Fibroblast of the aortic adventitia (primary cell): ENCODE data around the gene KIAA0825. TPM values are rescaled to one million over a fixed set of nuclear protein-coding genes. Genes with fewer than 3 reads are reported as not detected.
A peak's percentile ranks its signal among the peaks of the same experiment; 100 is the strongest.

ENCODE experiments used
- DNase-seq: peaks from one replicate; pipeline ENCODE4 v3.0.0-alpha.2; 2010; ENCODE audit warnings: low read depth
- H3K4me3 ChIP-seq: 2 replicates; pipeline ENCODE4 v1.5.1; 2011; ENCODE audit warnings: low read depth, mild to moderate bottlenecking, control low read depth, low read length, moderate library complexity
- CTCF ChIP-seq: IDR thresholded peaks from 2 replicates; pipeline ENCODE4 v1.5.1; 2011; ENCODE audit warnings: mild to moderate bottlenecking, low read length, control low read depth, inconsistent platforms; ENCODE audit not compliant: insufficient read depth
- total RNA-seq: library from RNA; depleted of rRNA; stranded (reverse); fragments of >200 nt; gene quantifications from 2 replicates; pipeline ENCODE4 v1.2.3, GENCODE V29; 2012; ENCODE audit warnings: low replicate concordance

Gene KIAA0825
- total RNA-seq, 1 donor = 12.2 TPM

- no peak overlapping the region for H3K4me3 ChIP-seq
- no peak for TF ChIP-seq CTCF
- DNase-seq = no peak
Observed at GRCh38 chr5:94445726-94446125, 172.7 kb downstream of the KIAA0825 start.

- no peak overlapping the region for H3K4me3 ChIP-seq
- no peak for TF ChIP-seq CTCF
- no peak for DNase-seq
Observed at GRCh38 chr5:94442991-94443390, 175.4 kb downstream of the KIAA0825 start.

- no peak for TF ChIP-seq CTCF
- H3K4me3 ChIP-seq = no peak overlapping the region
- no peak for DNase-seq
Observed at GRCh38 chr5:94442076-94442475, 176.3 kb downstream of the KIAA0825 start.

- TF ChIP-seq CTCF = no peak
- H3K4me3 ChIP-seq = no peak overlapping the region
- DNase-seq = no peak
Observed at GRCh38 chr5:94440015-94440414, 178.4 kb downstream of the KIAA0825 start.

- DNase-seq = peak; percentile 67
- H3K4me3 ChIP-seq = no peak overlapping the region
- TF ChIP-seq CTCF = no peak
Observed at GRCh38 chr5:94433397-94434163, 184.8 kb downstream of the KIAA0825 start.

GRCh38 chr5:94432499-94432898 is 185.9 kb downstream of the KIAA0825 start:
- no peak overlapping the region for H3K4me3 ChIP-seq
- DNase-seq = peak; percentile 35
- TF ChIP-seq CTCF = no peak

- no peak overlapping the region for H3K4me3 ChIP-seq
- DNase-seq = no peak
- no peak for TF ChIP-seq CTCF
Observed at GRCh38 chr5:94431696-94432095, 186.7 kb downstream of the KIAA0825 start.
